Mucosa of descending colon (tissue), 3 donors: ENCODE measurements around the gene KLHDC10. TPM values are rescaled to one million over a fixed set of nuclear protein-coding genes. Genes with fewer than 3 reads are reported as not detected.

ENCODE experiments used
- ATAC-seq: fragments of 200-7000 bp; cut with Tn5 transposase; one replicate; pipeline ENCODE4 v1.9.1; 2020; ENCODE audit warnings: mild to moderate bottlenecking, moderate library complexity
- DNase-seq, 3 donors: peaks; one replicate each; pipeline ENCODE4 v3.0.0-alpha.2; 2020
- H3K36me3 ChIP-seq: fragments of 200-600 bp; one replicate; pipeline ENCODE4 v1.8.0; 2021; ENCODE audit warnings: low read depth, mild to moderate bottlenecking
- H3K4me1 ChIP-seq: fragments of 200-600 bp; one replicate; pipeline ENCODE4 v1.8.0; 2021; ENCODE audit warnings: low read depth, mild to moderate bottlenecking
- H3K4me3 ChIP-seq: fragments of 200-600 bp; one replicate; pipeline ENCODE4 v1.8.0; 2021; ENCODE audit warnings: mild to moderate bottlenecking
- H3K9me3 ChIP-seq: fragments of 200-600 bp; one replicate; pipeline ENCODE4 v1.8.0; 2021; ENCODE audit warnings: mild to moderate bottlenecking
- CTCF ChIP-seq: fragments of 200-600 bp; IDR thresholded peaks from one replicate; pipeline ENCODE4 v1.8.0; 2022; ENCODE audit warnings: antibody characterized with exemption, mild to moderate bottlenecking
- intact Hi-C, 2 donors: fragments of 100-400 bp; cut with DNase I in 1 of 2; cut with micrococcal nuclease in 1 of 2; formaldehyde crosslinking; loops; one replicate each; pipeline versions ENCODE4 v1.11.0 to v1.11.1; 2022; cut with DNase I, micrococcal nuclease
- total RNA-seq, 3 donors: library from RNA; stranded (reverse); fragmentation: NEBNext Ultra II Directional in 2 of 3; extraction: Animal tissue kit (Norgen Biotek cat#: 25700) in 2 of 3; gene quantifications; one replicate each; pipeline versions ENCODE4 v1.2.1 to v1.2.4, GENCODE V29; 2021 to 2023
- donor health status: DM: no; HTN: no; CAD: no; lungs with moderate emphysema.
- donor health status: DM: no; HTN: no; CAD: no.
- donor health status: DM: no; HTN: yes; CAD: no.

Gene KLHDC10
- total RNA-seq, 3 donors from 2014 or later: 30.1 to 36.2 (median 34.1) TPM

- Histone ChIP-seq H3K9me3 (no peaks in the 10 kb centered on the region), H3K36me3 (no peaks in the 10 kb centered on the region), H3K4me1 (peaks cover 16% of the 10 kb centered on the region), H3K4me3 (no peak overlapping the region)
- DNase-seq: no peak
- intact Hi-C loops: no loop called here
- TF ChIP-seq CTCF: no peak
- no peak for ATAC-seq
These were observed 81.5 kb downstream of the KLHDC10 start for GRCh38 chr7:130151591-130152492.

GRCh38 chr7:130152493-130153210 is 82.3 kb downstream of the KLHDC10 start:
- TF ChIP-seq CTCF: no peak
- no peak overlapping the region for H3K4me3 ChIP-seq
- intact Hi-C loops: no loop called here
- DNase-seq (no peak), ATAC-seq (no peak)
- H3K36me3 ChIP-seq: no peaks in the 10 kb centered on the region
- H3K4me1 ChIP-seq: peaks cover 16% of the 10 kb centered on the region
- H3K9me3 ChIP-seq: no peaks in the 10 kb centered on the region

GRCh38 chr7:130153211-130153908 is 83.0 kb downstream of the KLHDC10 start:
- no peak for TF ChIP-seq CTCF
- Histone ChIP-seq H3K36me3 (no peaks in the 10 kb centered on the region), H3K4me1 (peaks cover 16% of the 10 kb centered on the region), H3K4me3 (no peak overlapping the region), H3K9me3 (no peaks in the 10 kb centered on the region)
- DNase-seq: no peak
- ATAC-seq: peak; percentile 57
- intact Hi-C loops: no loop called here

- ATAC-seq (peak; percentile 78), DNase-seq (peak in 2 of 3 donors; percentile 50 to 65)
- H3K36me3 ChIP-seq: no peaks in the 10 kb centered on the region
- H3K4me3 ChIP-seq: no peak overlapping the region
- no peak for TF ChIP-seq CTCF
- H3K9me3 ChIP-seq: no peaks in the 10 kb centered on the region
- H3K4me1 ChIP-seq: peaks cover 16% of the 10 kb centered on the region
- intact Hi-C loops: no loop called here
These were observed 83.8 kb downstream of the KLHDC10 start for GRCh38 chr7:130154131-130154500.

- DNase-seq (peak in 2 of 3 donors; percentile 66 to 68), ATAC-seq (peak; percentile 60)
- no peak overlapping the region for H3K4me3 ChIP-seq
- peaks cover 16% of the 10 kb centered on the region for H3K4me1 ChIP-seq
- intact Hi-C loops: no loop called here
- no peaks in the 10 kb centered on the region for H3K36me3 ChIP-seq
- H3K9me3 ChIP-seq: no peaks in the 10 kb centered on the region
- TF ChIP-seq CTCF: no peak
These were observed 84.4 kb downstream of the KLHDC10 start for GRCh38 chr7:130154501-130155317.
